ENCODE measurements around the gene NPIPB12.
"Not testable (repeated sequence)": the region's sequence is repeated elsewhere in the genome, so short reads cannot be mapped to it uniquely, and the experiment has no call there.

The NPIPB12 gene

GRCh38 chr16:29506308-29506707 is at the start of gene NPIPB12:
NPIPB12 (minus strand) TSS chr16:29506408.
- not testable (repeated sequence) for DNase-seq

GRCh38 chr16:29521520-29521919 is 15.3 kb upstream of the NPIPB12 start:
- DNase-seq = not testable (repeated sequence)

- peak in 1 of 2 experiments; percentile 1 for DNase-seq
Observed at GRCh38 chr16:29482276-29482675, 23.9 kb downstream of the NPIPB12 start.

- DNase-seq = not testable (repeated sequence)
Observed at GRCh38 chr16:29472065-29472464, 34.1 kb downstream of the NPIPB12 start.

- DNase-seq = peak; percentile 12 to 13
Observed at GRCh38 chr16:29469660-29470059, 36.5 kb downstream of the NPIPB12 start.

GRCh38 chr16:29467654-29468366 is 38.4 kb downstream of the NPIPB12 start:
- not testable (repeated sequence) for DNase-seq

GRCh38 chr16:29466904-29467303 is 39.3 kb downstream of the NPIPB12 start:
- not testable (repeated sequence) for DNase-seq

- not testable (repeated sequence) for DNase-seq
Observed at GRCh38 chr16:29465985-29466824, 40.0 kb downstream of the NPIPB12 start.

- not testable (repeated sequence) for DNase-seq
Observed at GRCh38 chr16:29460647-29461030, 45.6 kb downstream of the NPIPB12 start.

- not testable (repeated sequence) for DNase-seq
Observed at GRCh38 chr16:29459706-29460646, 46.2 kb downstream of the NPIPB12 start, which contains the start of gene SULT1A4. SULT1A4 (plus strand) TSS chr16:29459913; CDS start chr16:29461386, 1,473 bp downstream.

GRCh38 chr16:29457660-29458059 is 48.5 kb downstream of the NPIPB12 start:
- DNase-seq = not testable (repeated sequence)

GRCh38 chr16:29454828-29455227 is 51.4 kb downstream of the NPIPB12 start:
- DNase-seq = not testable (repeated sequence)

- DNase-seq = not testable (repeated sequence)
Observed at GRCh38 chr16:29454269-29454668, 51.9 kb downstream of the NPIPB12 start, which contains the start of the genes BOLA2 and SLX1B. BOLA2 (minus strand) TSS chr16:29454351; CDS start chr16:29454253, 98 bp downstream. SLX1B (plus strand) TSS chr16:29454533.

GRCh38 chr16:29453754-29454153 is 52.5 kb downstream of the NPIPB12 start:
- DNase-seq = not testable (repeated sequence)
